Testis (tissue), 2 donors: Measurements from ENCODE around the gene TP53.

Experiments
- CTCF ChIP-seq, 3 experiments: fragments of 450-650 bp in 2 of 3; fragments of 200-600 bp in 1 of 3; sonication (generic) in 1 of 3; IDR thresholded peaks; one replicate each; pipeline ENCODE4 v1.5.1; 2016 to 2019; ENCODE audit warnings: antibody characterized with exemption in 3 of 3, mild to moderate bottlenecking in 2 of 3, moderate library complexity in 1 of 3
- POLR2A ChIP-seq: fragments of 450-650 bp; IDR thresholded peaks from one replicate; pipeline ENCODE4 v1.6.1; 2017; ENCODE audit warnings: antibody characterized with exemption, mild to moderate bottlenecking, moderate library complexity

- TF ChIP-seq CTCF (IDR thresholded peaks at IDR 0.05) (no peak), POLR2A (no peak)
Measured at GRCh38 chr17:7650509-7651096, 36.7 kb downstream of the TP53 start, which contains the start of gene ATP1B2.
